Measurements from ENCODE around the gene CD40LG.

GRCh38 chrX:136600059-136600458 is 47.9 kb upstream of the CD40LG start:
- TF ChIP-seq CTCF (conservative IDR thresholded peaks at IDR 0.05) (no peak), EZH2 (IDR thresholded peaks at IDR 0.05; ENCODE audit: low read depth) (no peak)

All from PC-9 (cell line).